ENCODE measurements around the gene RNF217. TPM values are rescaled to one million over a fixed set of nuclear protein-coding genes. Genes with fewer than 3 reads are reported as not detected.

RNF217 gene
- total RNA-seq, 2 donors from 2014 or later = 24.0 to 28.1 TPM

DNA sequence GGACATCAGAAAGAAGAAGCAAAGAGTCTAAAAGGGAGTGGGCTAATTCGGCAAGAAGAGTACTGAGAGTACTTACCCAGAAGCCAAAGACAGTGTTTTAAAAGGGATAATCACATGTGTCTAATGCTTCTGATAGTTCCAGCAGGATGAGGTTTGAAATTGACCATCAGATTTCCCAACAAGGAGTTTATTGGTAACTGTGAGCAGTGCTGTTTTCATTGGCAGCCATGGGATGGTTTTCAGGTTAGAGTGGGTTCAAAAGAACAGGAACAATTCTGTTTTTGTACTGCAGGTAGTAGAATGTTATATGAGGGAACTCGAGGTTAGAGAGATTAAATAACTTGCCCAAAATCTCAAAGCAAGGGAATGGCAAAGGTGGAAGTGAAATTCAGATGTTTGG is 8.5 kb downstream of the RNF217 start:
- no peaks in the 10 kb centered on the region for H3K27me3 ChIP-seq (ENCODE audit: control insufficient read depth, insufficient read depth, low read length, poor library complexity, severe bottlenecking)
- Mint-ChIP-seq H3K4me3 (no peak overlapping the region), H3K36me3 (ENCODE audit: low read depth) (peaks cover 17% of the 10 kb centered on the region), H3K9me3 (no peaks in the 10 kb centered on the region), H3K27me3 (ENCODE audit: insufficient read depth) (no peaks in the 10 kb centered on the region), H3K27ac (no peak overlapping the region), H3K4me1 (peaks cover 2% of the 10 kb centered on the region)
- H3K9me3 ChIP-seq (ENCODE audit: control insufficient read depth, low read length) = no peaks in the 10 kb centered on the region
- H3K27ac ChIP-seq (ENCODE audit: low read depth, low read length) = no peak overlapping the region
- peaks cover 5% of the 10 kb centered on the region for H3K36me3 ChIP-seq (ENCODE audit: control insufficient read depth, insufficient read depth, low read length)
- no peak overlapping the region for H3K9ac ChIP-seq (ENCODE audit: extremely low read depth, low read length, poor library complexity, severe bottlenecking)
- TF ChIP-seq, protein P1, sequence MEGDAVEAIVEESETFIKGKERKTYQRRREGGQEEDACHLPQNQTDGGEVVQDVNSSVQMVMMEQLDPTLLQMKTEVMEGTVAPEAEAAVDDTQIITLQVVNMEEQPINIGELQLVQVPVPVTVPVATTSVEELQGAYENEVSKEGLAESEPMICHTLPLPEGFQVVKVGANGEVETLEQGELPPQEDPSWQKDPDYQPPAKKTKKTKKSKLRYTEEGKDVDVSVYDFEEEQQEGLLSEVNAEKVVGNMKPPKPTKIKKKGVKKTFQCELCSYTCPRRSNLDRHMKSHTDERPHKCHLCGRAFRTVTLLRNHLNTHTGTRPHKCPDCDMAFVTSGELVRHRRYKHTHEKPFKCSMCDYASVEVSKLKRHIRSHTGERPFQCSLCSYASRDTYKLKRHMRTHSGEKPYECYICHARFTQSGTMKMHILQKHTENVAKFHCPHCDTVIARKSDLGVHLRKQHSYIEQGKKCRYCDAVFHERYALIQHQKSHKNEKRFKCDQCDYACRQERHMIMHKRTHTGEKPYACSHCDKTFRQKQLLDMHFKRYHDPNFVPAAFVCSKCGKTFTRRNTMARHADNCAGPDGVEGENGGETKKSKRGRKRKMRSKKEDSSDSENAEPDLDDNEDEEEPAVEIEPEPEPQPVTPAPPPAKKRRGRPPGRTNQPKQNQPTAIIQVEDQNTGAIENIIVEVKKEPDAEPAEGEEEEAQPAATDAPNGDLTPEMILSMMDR (conservative IDR thresholded peaks at IDR 0.05) = no peak
- 93 to 95% methylated on average over 2 of the region's 2 CpGs for WGBS, 2 experiments (ENCODE audit: insufficient coverage in 1 of 2, insufficient read length in 1 of 2)
- no peak overlapping the region for H3K4me3 ChIP-seq (ENCODE audit: low read length)
- DNase-seq = no peak
- no peaks in the 10 kb centered on the region for H3K4me1 ChIP-seq (ENCODE audit: control insufficient read depth, insufficient read depth, low read length)

DNA sequence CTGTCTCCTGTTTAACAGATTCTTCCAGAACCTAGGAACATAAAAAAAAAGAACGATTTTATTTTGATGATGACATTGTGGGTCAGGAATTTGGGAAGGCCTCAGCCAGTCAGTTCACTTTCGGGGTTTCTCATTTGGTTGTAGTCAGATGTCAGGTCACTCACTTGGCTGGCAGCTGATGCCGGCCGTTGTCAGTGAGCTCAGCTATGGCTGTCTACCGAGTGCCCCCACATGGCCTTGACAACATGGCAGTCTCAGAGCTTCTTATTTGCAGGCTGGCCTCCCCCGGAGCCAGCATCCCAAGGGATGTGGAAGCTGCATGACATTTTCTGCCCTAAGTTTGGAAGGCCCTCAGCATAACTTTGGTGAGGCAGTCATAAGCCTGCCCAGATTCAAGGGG is 11.5 kb downstream of the RNF217 start:
- no peak for DNase-seq
- TF ChIP-seq, protein P1 (conservative IDR thresholded peaks at IDR 0.05) = no peak
- peaks cover 11% of the 10 kb centered on the region for H3K9me3 Mint-ChIP-seq
- Histone ChIP-seq H3K27ac (ENCODE audit: low read depth, low read length) (no peak overlapping the region), H3K27me3 (ENCODE audit: control insufficient read depth, insufficient read depth, low read length, poor library complexity, severe bottlenecking) (no peaks in the 10 kb centered on the region), H3K36me3 (ENCODE audit: control insufficient read depth, insufficient read depth, low read length) (peaks cover 21% of the 10 kb centered on the region), H3K9me3 (ENCODE audit: control insufficient read depth, low read length) (peaks cover 16% of the 10 kb centered on the region), H3K4me3 (ENCODE audit: low read length) (no peak overlapping the region), H3K4me1 (ENCODE audit: control insufficient read depth, insufficient read depth, low read length) (no peaks in the 10 kb centered on the region), H3K9ac (ENCODE audit: extremely low read depth, low read length, poor library complexity, severe bottlenecking) (no peak overlapping the region)
- H3K27me3 Mint-ChIP-seq (ENCODE audit: insufficient read depth) = no peaks in the 10 kb centered on the region
- peak overlapping the region; percentile 64 for H3K27ac Mint-ChIP-seq
- peaks cover 34% of the 10 kb centered on the region for H3K36me3 Mint-ChIP-seq (ENCODE audit: low read depth)
- WGBS, 2 experiments (ENCODE audit: insufficient coverage in 1 of 2, insufficient read length in 1 of 2) = 91 to 97% methylated on average over 6 of the region's 6 CpGs
- no peak overlapping the region for H3K4me3 Mint-ChIP-seq
- no peaks in the 10 kb centered on the region for H3K4me1 Mint-ChIP-seq

DNA sequence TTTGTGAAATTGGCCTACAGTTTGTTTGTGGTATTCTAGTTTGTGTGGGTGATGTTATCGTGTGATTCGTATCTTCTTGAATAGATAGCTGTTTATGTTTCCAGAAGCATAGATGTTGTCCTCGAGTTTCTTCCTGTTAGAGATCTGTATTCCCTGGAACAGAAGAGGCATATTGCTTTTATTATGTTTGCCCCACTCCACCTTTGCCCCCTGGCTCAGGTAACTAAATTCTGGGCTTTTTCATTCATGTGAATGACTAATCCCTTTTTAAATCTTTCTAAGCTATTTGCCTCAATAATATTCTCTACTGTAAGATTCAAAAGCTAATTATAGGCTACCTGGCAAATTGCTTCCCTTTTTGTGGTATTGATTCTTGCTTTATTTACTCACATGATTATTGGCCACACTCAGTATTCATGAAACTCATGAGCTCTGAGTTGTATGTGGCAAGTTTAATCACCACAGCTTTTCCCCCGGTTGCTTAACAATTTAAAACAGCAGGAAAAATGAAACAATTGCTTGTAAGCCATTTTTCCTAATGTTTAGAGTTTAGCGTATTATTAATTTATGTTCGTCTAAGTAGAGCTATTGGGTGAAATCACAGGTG is 12.6 kb downstream of the RNF217 start:
- no peak for DNase-seq
- no peaks in the 10 kb centered on the region for H3K27me3 Mint-ChIP-seq (ENCODE audit: insufficient read depth)
- H3K4me3 Mint-ChIP-seq = no peak overlapping the region
- no peaks in the 10 kb centered on the region for H3K27me3 ChIP-seq (ENCODE audit: control insufficient read depth, insufficient read depth, low read length, poor library complexity, severe bottlenecking)
- WGBS, 2 experiments (ENCODE audit: insufficient coverage in 1 of 2, insufficient read length in 1 of 2) = 93 to 94% methylated on average over 3 to 6 of the region's 6 CpGs
- H3K9ac ChIP-seq (ENCODE audit: extremely low read depth, low read length, poor library complexity, severe bottlenecking) = no peak overlapping the region
- no peak overlapping the region for H3K27ac ChIP-seq (ENCODE audit: low read depth, low read length)
- H3K27ac Mint-ChIP-seq = no peak overlapping the region
- peaks cover 25% of the 10 kb centered on the region for H3K9me3 ChIP-seq (ENCODE audit: control insufficient read depth, low read length)
- peaks cover 6% of the 10 kb centered on the region for H3K4me1 Mint-ChIP-seq
- no peaks in the 10 kb centered on the region for H3K4me1 ChIP-seq (ENCODE audit: control insufficient read depth, insufficient read depth, low read length)
- peaks cover 28% of the 10 kb centered on the region for H3K36me3 ChIP-seq (ENCODE audit: control insufficient read depth, insufficient read depth, low read length)
- H3K36me3 Mint-ChIP-seq (ENCODE audit: low read depth) = peaks cover 42% of the 10 kb centered on the region
- H3K4me3 ChIP-seq (ENCODE audit: low read length) = no peak overlapping the region
- TF ChIP-seq, protein P1 (conservative IDR thresholded peaks at IDR 0.05) = no peak
- peaks cover 18% of the 10 kb centered on the region for H3K9me3 Mint-ChIP-seq
